Lower leg skin (tissue), 3 donors: Measurements from ENCODE around the gene GADD45B.

Experiments
- POLR2A ChIP-seq, 2 donors: fragments of 450-650 bp; IDR thresholded peaks; one replicate each; pipeline ENCODE4 v1.6.1; 2016 to 2017; ENCODE audit warnings: antibody characterized with exemption in 2 of 2, mild to moderate bottlenecking in 1 of 2, moderate library complexity in 1 of 2
- TF ChIP-seq, protein P1 (sequence below), 3 donors: fragments of 450-650 bp; IDR thresholded peaks; one replicate each; pipeline ENCODE4 v1.5.1; 2016; ENCODE audit warnings: antibody characterized with exemption in 3 of 3, mild to moderate bottlenecking in 3 of 3, moderate library complexity in 2 of 3

DNA sequence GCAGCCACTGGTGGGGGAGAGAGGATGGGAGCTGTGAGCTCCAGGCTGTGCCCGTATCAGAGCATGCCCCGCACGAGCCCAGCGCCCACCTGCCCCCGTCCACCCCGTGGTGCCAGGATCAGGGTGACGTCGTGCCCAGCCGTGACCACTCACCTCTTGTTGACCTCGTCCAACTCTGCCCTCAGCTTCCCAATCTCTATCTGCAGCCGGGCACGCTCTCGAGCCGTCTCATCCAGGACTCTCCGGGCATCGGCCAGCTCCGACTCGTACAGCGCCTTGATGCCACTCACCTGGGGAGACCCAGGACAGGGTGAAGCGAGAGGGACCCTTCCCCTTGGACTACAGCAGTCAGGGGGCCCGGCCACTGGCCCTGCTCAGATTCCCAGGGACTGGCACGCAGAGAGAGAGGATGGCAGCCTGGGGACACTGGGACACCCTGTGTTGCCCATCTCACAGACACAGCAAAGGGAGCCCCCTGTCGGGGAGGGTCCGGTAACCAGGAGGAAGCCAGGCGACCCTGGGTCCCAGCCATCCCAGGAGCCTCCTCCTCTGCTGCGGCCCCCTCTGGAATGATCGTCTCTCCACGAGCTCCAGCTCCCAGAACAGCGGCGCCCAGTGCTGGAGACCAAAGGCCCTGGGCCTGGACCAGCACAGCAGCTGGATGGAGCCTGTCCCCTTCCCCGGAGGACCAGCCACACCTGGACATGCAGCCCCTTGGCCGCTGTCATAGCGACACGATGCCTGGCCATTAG lies 31.5 kb upstream of the GADD45B start:
- no peak for TF ChIP-seq POLR2A (IDR thresholded peaks at IDR 0.05)
- TF ChIP-seq, protein P1, sequence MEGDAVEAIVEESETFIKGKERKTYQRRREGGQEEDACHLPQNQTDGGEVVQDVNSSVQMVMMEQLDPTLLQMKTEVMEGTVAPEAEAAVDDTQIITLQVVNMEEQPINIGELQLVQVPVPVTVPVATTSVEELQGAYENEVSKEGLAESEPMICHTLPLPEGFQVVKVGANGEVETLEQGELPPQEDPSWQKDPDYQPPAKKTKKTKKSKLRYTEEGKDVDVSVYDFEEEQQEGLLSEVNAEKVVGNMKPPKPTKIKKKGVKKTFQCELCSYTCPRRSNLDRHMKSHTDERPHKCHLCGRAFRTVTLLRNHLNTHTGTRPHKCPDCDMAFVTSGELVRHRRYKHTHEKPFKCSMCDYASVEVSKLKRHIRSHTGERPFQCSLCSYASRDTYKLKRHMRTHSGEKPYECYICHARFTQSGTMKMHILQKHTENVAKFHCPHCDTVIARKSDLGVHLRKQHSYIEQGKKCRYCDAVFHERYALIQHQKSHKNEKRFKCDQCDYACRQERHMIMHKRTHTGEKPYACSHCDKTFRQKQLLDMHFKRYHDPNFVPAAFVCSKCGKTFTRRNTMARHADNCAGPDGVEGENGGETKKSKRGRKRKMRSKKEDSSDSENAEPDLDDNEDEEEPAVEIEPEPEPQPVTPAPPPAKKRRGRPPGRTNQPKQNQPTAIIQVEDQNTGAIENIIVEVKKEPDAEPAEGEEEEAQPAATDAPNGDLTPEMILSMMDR (IDR thresholded peaks at IDR 0.05) = no peak
